ENCODE results near the gene AFF3. TPM values are rescaled to one million over a fixed set of nuclear protein-coding genes. Genes with fewer than 3 reads are reported as not detected.

AFF3 gene
- total and polyA plus RNA-seq, 2 donors (not counting 1 experiment from before 2014, with no cell fraction given): 0.50 to 2.5 TPM

GRCh38 chr2:100016756-100017155 lies 125.6 kb downstream of the AFF3 start:
- Histone ChIP-seq H3K36me3 (ENCODE audit: control insufficient read depth, insufficient read depth, low read length) (no peaks in the 10 kb centered on the region), H4K20me1 (ENCODE audit: control insufficient read depth, extremely low read depth, insufficient read depth, low read length) (no peaks in the 10 kb centered on the region), H3K9ac (ENCODE audit: insufficient read depth, low read length) (no peak overlapping the region), H3K27ac (ENCODE audit: insufficient read depth, low read length) (no peak overlapping the region), H3K27me3 (ENCODE audit: control insufficient read depth, insufficient read depth, low read length) (no peaks in the 10 kb centered on the region), H2AFZ (ENCODE audit: low read length) (no peak overlapping the region), H3K4me3 (replicated peaks in 1 of 4; ENCODE audit: control extremely low read depth in 1 of 4, insufficient read depth in 1 of 4, low read depth in 3 of 4, low read length in 4 of 4) (no peak overlapping the region), H3K4me1 (ENCODE audit: control insufficient read depth, extremely low read depth, insufficient read depth, low read length) (peaks cover 20% of the 10 kb centered on the region), H3K79me2 (ENCODE audit: control insufficient read depth, insufficient read depth, low read length) (no peaks in the 10 kb centered on the region), H3K4me2 (ENCODE audit: extremely low read depth, insufficient read depth, low read length) (no peak overlapping the region), H3K9me3 (ENCODE audit: control insufficient read depth, insufficient read depth, low read depth, low read length) (no peaks in the 10 kb centered on the region)
- no peak for DNase-seq (ENCODE audit: low read depth in 2 of 2)
- TF ChIP-seq EZH2 (IDR thresholded peaks at IDR 0.05; ENCODE audit: low read length, missing control alignments): no peak
- no peak for TF ChIP-seq CTCF (conservative IDR thresholded peaks at IDR 0.05 in 1 of 2, IDR thresholded peaks at IDR 0.05 in 1 of 2; ENCODE audit: low read depth in 1 of 2, low read length in 2 of 2)

GRCh38 chr2:100015849-100016248 lies 126.5 kb downstream of the AFF3 start:
- H2AFZ ChIP-seq (ENCODE audit: low read length): no peak overlapping the region
- H3K4me1 ChIP-seq (ENCODE audit: control insufficient read depth, extremely low read depth, insufficient read depth, low read length): peaks cover 20% of the 10 kb centered on the region
- H3K9me3 ChIP-seq (ENCODE audit: control insufficient read depth, insufficient read depth, low read depth, low read length): no peaks in the 10 kb centered on the region
- no peak overlapping the region for H3K4me2 ChIP-seq (ENCODE audit: extremely low read depth, insufficient read depth, low read length)
- TF ChIP-seq EZH2 (IDR thresholded peaks at IDR 0.05; ENCODE audit: low read length, missing control alignments) (no peak), CTCF (conservative IDR thresholded peaks at IDR 0.05 in 1 of 2, IDR thresholded peaks at IDR 0.05 in 1 of 2; ENCODE audit: low read depth in 1 of 2, low read length in 2 of 2) (no peak)
- no peaks in the 10 kb centered on the region for H3K36me3 ChIP-seq (ENCODE audit: control insufficient read depth, insufficient read depth, low read length)
- no peak overlapping the region for H3K4me3 ChIP-seq (replicated peaks in 1 of 4; ENCODE audit: control extremely low read depth in 1 of 4, insufficient read depth in 1 of 4, low read depth in 3 of 4, low read length in 4 of 4)
- no peaks in the 10 kb centered on the region for H3K79me2 ChIP-seq (ENCODE audit: control insufficient read depth, insufficient read depth, low read length)
- no peak overlapping the region for H3K27ac ChIP-seq (ENCODE audit: insufficient read depth, low read length)
- H3K27me3 ChIP-seq (ENCODE audit: control insufficient read depth, insufficient read depth, low read length): no peaks in the 10 kb centered on the region
- no peak for DNase-seq (ENCODE audit: low read depth in 2 of 2)
- no peaks in the 10 kb centered on the region for H4K20me1 ChIP-seq (ENCODE audit: control insufficient read depth, extremely low read depth, insufficient read depth, low read length)
- H3K9ac ChIP-seq (ENCODE audit: insufficient read depth, low read length): no peak overlapping the region

- Histone ChIP-seq H3K4me3 (replicated peaks in 1 of 4; ENCODE audit: control extremely low read depth in 1 of 4, insufficient read depth in 1 of 4, low read depth in 3 of 4, low read length in 4 of 4) (no peak overlapping the region), H3K27me3 (ENCODE audit: control insufficient read depth, insufficient read depth, low read length) (no peaks in the 10 kb centered on the region), H3K9ac (ENCODE audit: insufficient read depth, low read length) (no peak overlapping the region), H4K20me1 (ENCODE audit: control insufficient read depth, extremely low read depth, insufficient read depth, low read length) (no peaks in the 10 kb centered on the region), H3K27ac (ENCODE audit: insufficient read depth, low read length) (peak overlapping the region; percentile 51), H2AFZ (ENCODE audit: low read length) (no peak overlapping the region), H3K9me3 (ENCODE audit: control insufficient read depth, insufficient read depth, low read depth, low read length) (no peaks in the 10 kb centered on the region), H3K4me2 (ENCODE audit: extremely low read depth, insufficient read depth, low read length) (no peak overlapping the region), H3K79me2 (ENCODE audit: control insufficient read depth, insufficient read depth, low read length) (no peaks in the 10 kb centered on the region), H3K4me1 (ENCODE audit: control insufficient read depth, extremely low read depth, insufficient read depth, low read length) (peaks cover 22% of the 10 kb centered on the region), H3K36me3 (ENCODE audit: control insufficient read depth, insufficient read depth, low read length) (no peaks in the 10 kb centered on the region)
- peak in 1 of 2 donors; percentile 33 for TF ChIP-seq CTCF (conservative IDR thresholded peaks at IDR 0.05 in 1 of 2, IDR thresholded peaks at IDR 0.05 in 1 of 2; ENCODE audit: low read depth in 1 of 2, low read length in 2 of 2)
- TF ChIP-seq EZH2 (IDR thresholded peaks at IDR 0.05; ENCODE audit: low read length, missing control alignments): no peak
- peak; percentile 97 to 98 for DNase-seq (ENCODE audit: low read depth in 2 of 2)
Measured at GRCh38 chr2:100013892-100014677, 128.3 kb downstream of the AFF3 start.

Data from fibroblast of lung (primary cell).